Stimulated activated CD4-positive, alpha-beta T cell treated with anti-CD3 and anti-CD28 coated beads, Interleukin-12 subunit alpha, Interleukin-12 subunit beta, amount 100 ng/mL, for 48 hours (primary cell): ENCODE measurements around the gene EIF5A.

ENCODE experiments used
- DNase-seq, 3 donors: peaks; one replicate each; pipeline ENCODE4 v3.0.0-alpha.2; 2020; ENCODE audit warnings: low read depth in 2 of 3, low spot score in 1 of 3

The EIF5A gene

GRCh38 chr17:7352910-7353635 is 45.6 kb downstream of the EIF5A start:
- no peak for DNase-seq

GRCh38 chr17:7354262-7354843 is 46.9 kb downstream of the EIF5A start:
- peak in 1 of 3 donors; percentile 26 for DNase-seq

DNA sequence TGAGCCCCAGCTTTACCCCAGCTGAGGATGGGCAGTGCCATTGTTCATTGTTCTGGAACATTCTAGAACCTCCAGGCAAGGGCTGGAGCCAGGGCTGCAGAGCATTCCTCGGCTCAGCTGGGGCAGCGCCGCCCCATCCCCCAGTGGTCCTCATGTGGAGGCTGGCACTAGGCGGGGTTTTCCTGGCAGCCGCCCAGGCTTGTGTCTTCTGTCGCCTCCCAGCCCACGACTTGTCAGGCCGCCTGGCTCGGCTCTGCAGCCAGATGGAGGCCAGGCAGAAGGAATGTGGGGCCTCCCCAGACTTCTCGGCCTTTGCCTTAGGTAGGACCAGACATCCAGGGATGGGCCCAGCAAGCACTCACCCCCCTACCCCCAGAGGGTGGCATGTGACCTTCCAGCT is 47.6 kb downstream of the EIF5A start, which contains the start of gene TMEM95:
Gene TMEM95 (plus strand): TSS at position 104 of the 400 bp plus-strand sequence. CDS start 49 bp downstream, at position 153.
- DNase-seq, result no peak

DNA sequence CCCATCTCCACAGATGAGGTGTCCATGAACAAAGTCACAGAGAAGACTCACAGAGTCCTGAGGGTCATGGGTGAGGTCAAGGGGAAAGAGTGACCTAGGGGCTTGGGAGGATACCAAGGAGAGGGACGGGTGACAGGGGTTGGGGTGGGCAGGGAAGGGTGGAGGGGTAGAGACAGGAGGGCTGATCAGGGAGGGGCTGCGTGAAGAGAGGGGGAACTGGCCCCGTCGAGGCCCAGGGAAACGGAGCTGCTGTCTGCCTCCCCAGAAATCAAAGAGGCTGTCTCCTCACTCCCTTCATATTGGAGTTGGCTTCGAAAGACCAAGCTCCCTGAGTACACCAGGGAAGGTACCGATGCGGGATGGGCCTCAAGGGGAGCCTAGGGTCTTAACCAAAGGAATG is 48.1 kb downstream of the EIF5A start:
- DNase-seq, result no peak

GRCh38 chr17:7356072-7356549 is 48.7 kb downstream of the EIF5A start:
- peak; percentile 75 to 85 (median 79) for DNase-seq

DNA sequence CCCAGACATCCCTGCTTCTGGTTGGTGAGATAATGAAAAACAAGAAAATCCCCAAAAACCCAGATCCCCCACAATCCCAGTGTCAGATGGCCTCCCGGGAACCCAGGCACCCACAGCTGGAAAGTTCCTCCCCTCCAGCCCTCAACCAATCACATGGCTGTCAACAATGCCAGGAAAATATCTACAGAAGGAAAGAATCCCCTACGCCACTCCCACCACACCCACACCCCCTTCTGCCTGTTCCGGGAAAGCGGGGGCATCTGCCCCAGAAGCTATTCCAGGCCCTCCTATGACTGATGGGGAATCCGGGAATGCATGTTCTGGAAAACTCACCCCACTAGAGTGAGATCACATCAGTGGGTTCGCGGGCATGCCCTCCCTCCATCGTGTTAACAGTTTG is 49.3 kb downstream of the EIF5A start:
- DNase-seq, result no peak

- DNase-seq, result no peak
Measured at GRCh38 chr17:7357381-7357780, 50.0 kb downstream of the EIF5A start.

DNA sequence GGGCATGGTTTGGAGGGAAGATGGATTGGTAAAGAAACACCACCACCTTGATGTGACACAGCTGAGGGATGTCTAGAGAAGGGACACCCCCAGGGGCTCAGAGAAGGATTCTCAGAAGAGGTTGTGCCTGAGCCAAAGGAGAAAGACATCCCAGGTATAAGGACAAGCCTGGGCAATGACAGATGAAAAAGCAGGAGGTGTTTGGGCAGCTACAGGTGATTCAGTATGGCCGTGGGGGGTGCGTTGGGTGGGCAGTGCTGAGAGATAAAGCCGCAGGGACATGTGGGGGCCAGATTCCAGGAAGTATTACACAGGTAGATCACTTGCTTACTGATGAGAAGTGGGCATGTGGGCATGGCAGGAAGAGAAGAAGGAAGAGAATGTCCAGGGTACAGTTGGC is 54.5 kb downstream of the EIF5A start:
- no peak for DNase-seq
